Skin epidermis (tissue), 12 donors: ENCODE measurements around the gene LYPLAL1.
"Not testable (repeated sequence)": the region's sequence is repeated elsewhere in the genome, so short reads cannot be mapped to it uniquely, and the experiment has no call there.

Experiments used
- H3K27ac ChIP-seq, 21 experiments: fragments of 200-600 bp; sonication (generic) in 11 of 21; one replicate each; pipeline ENCODE4 v1.5.0; 2020; ENCODE audit warnings: mild to moderate bottlenecking in 3 of 21, inconsistent platforms in 2 of 21, moderate library complexity in 2 of 21
- H3K4me3 ChIP-seq, 7 experiments: fragments of 200-600 bp; sonication (generic) in 2 of 7; one replicate each; pipeline ENCODE4 v1.5.0; 2020; ENCODE audit warnings: inconsistent platforms in 2 of 7, mild to moderate bottlenecking in 2 of 7, moderate library complexity in 1 of 7

The LYPLAL1 gene

GRCh38 chr1:219160967-219161366 lies 12.7 kb upstream of the LYPLAL1 start:
- Histone ChIP-seq H3K4me3 (no peak overlapping the region), H3K27ac (no peak overlapping the region)

- Histone ChIP-seq H3K4me3 (no peak overlapping the region), H3K27ac (no peak overlapping the region)
Observed at GRCh38 chr1:219161371-219161770, 12.3 kb upstream of the LYPLAL1 start.

- Histone ChIP-seq H3K4me3 (no peak overlapping the region), H3K27ac (no peak overlapping the region)
Observed at GRCh38 chr1:219163401-219163954, 10.2 kb upstream of the LYPLAL1 start.

- H3K27ac ChIP-seq: peak overlapping the region in 5 of 21 experiments; percentile 1 to 90 (median 9)
Observed at GRCh38 chr1:219171192-219171935, 2.3 kb upstream of the LYPLAL1 start.

GRCh38 chr1:219172821-219173220 lies 857 bp upstream of the LYPLAL1 start:
- H3K4me3 ChIP-seq: no peak overlapping the region
- peak overlapping the region in 2 of 21 experiments; percentile 89 to 90 for H3K27ac ChIP-seq

More at GRCh38 chr1:219171192-219171935, 2.3 kb upstream of the LYPLAL1 start:
- H3K4me3 ChIP-seq: no peak overlapping the region

GRCh38 chr1:219173434-219173757 lies 282 bp upstream of the LYPLAL1 start:
- Histone ChIP-seq H3K27ac (peak overlapping the region in 20 of 21 experiments; percentile 62 to 99 (median 92)), H3K4me3 (peak overlapping the region; percentile 57 to 94 (median 79))

- Histone ChIP-seq H3K4me3 (peak overlapping the region; percentile 57 to 94 (median 79)), H3K27ac (peak overlapping the region; percentile 62 to 99 (median 91))
Observed at GRCh38 chr1:219174460-219175211, 958 bp downstream of the LYPLAL1 start.

GRCh38 chr1:219175212-219175564 lies 1.5 kb downstream of the LYPLAL1 start:
- H3K27ac ChIP-seq: peak overlapping the region in 19 of 21 experiments; percentile 62 to 99 (median 92)
- peak overlapping the region in 6 of 7 experiments; percentile 57 to 94 (median 74) for H3K4me3 ChIP-seq

- H3K4me3 ChIP-seq: no peak overlapping the region
- peak overlapping the region in 5 of 21 experiments; percentile 6 to 94 (median 30) for H3K27ac ChIP-seq
Observed at GRCh38 chr1:219176168-219176567, 2.5 kb downstream of the LYPLAL1 start.

- Histone ChIP-seq H3K4me3 (no peak overlapping the region), H3K27ac (peak overlapping the region in 6 of 21 experiments; percentile 6 to 52 (median 26))
Observed at GRCh38 chr1:219177363-219177762, 3.7 kb downstream of the LYPLAL1 start.

- Histone ChIP-seq H3K27ac (peak overlapping the region in 4 of 21 experiments; percentile 21 to 52 (median 42)), H3K4me3 (no peak overlapping the region)
Observed at GRCh38 chr1:219177940-219178339, 4.3 kb downstream of the LYPLAL1 start.

GRCh38 chr1:219179293-219179692 lies 5.6 kb downstream of the LYPLAL1 start:
- H3K27ac ChIP-seq: no peak overlapping the region
- no peak overlapping the region for H3K4me3 ChIP-seq

GRCh38 chr1:219184337-219184736 lies 10.7 kb downstream of the LYPLAL1 start:
- no peak overlapping the region for H3K4me3 ChIP-seq
- H3K27ac ChIP-seq: no peak overlapping the region

GRCh38 chr1:219185486-219186117 lies 11.9 kb downstream of the LYPLAL1 start:
- Histone ChIP-seq H3K4me3 (no peak overlapping the region), H3K27ac (no peak overlapping the region)

GRCh38 chr1:219188331-219188803 lies 14.7 kb downstream of the LYPLAL1 start:
- no peak overlapping the region for H3K4me3 ChIP-seq
- H3K27ac ChIP-seq: peak overlapping the region in 4 of 21 experiments; percentile 24 to 69 (median 42)

- no peak overlapping the region for H3K4me3 ChIP-seq
Observed at GRCh38 chr1:219189021-219189824, 15.5 kb downstream of the LYPLAL1 start.

GRCh38 chr1:219189952-219190351 lies 16.3 kb downstream of the LYPLAL1 start:
- Histone ChIP-seq H3K4me3 (no peak overlapping the region), H3K27ac (peak overlapping the region in 4 of 21 experiments; percentile 6 to 59 (median 32))

More at GRCh38 chr1:219189021-219189824, 15.5 kb downstream of the LYPLAL1 start:
- peak overlapping the region in 13 of 21 experiments; percentile 6 to 69 (median 52) for H3K27ac ChIP-seq

- H3K27ac ChIP-seq: no peak overlapping the region
- no peak overlapping the region for H3K4me3 ChIP-seq
Observed at GRCh38 chr1:219190605-219191004, 16.9 kb downstream of the LYPLAL1 start.

GRCh38 chr1:219195833-219196232 lies 22.2 kb downstream of the LYPLAL1 start:
- H3K4me3 ChIP-seq, H3K27ac ChIP-seq: not testable (repeated sequence)
